Gastroesophageal sphincter (tissue), 3 donors: ENCODE measurements around the gene GPBP1.

Experiments
- EP300 ChIP-seq: sonication (generic); formaldehyde crosslinking; IDR thresholded peaks from one replicate; pipeline ENCODE4 v1.6.1; 2017; ENCODE audit warnings: antibody characterized with exemption, mild to moderate bottlenecking
- POLR2A ChIP-seq, 2 donors: fragments of 450-650 bp; IDR thresholded peaks; one replicate each; pipeline ENCODE4 v1.6.1; 2017; ENCODE audit warnings: antibody characterized with exemption in 2 of 2, mild to moderate bottlenecking in 2 of 2, moderate library complexity in 1 of 2
- POLR2AphosphoS5 ChIP-seq: sonication (generic); formaldehyde crosslinking; IDR thresholded peaks from one replicate; pipeline ENCODE4 v1.6.1; 2017; ENCODE audit warnings: antibody characterized with exemption
- TF ChIP-seq, protein P1 (sequence below), 4 experiments: fragments of 200-600 bp in 2 of 4; fragments of 450-650 bp in 2 of 4; sonication (generic) in 1 of 4; IDR thresholded peaks; one replicate each; pipeline ENCODE4 v1.5.1; 2017 to 2019; ENCODE audit warnings: antibody characterized with exemption in 4 of 4, mild to moderate bottlenecking in 2 of 4, moderate library complexity in 2 of 4

DNA sequence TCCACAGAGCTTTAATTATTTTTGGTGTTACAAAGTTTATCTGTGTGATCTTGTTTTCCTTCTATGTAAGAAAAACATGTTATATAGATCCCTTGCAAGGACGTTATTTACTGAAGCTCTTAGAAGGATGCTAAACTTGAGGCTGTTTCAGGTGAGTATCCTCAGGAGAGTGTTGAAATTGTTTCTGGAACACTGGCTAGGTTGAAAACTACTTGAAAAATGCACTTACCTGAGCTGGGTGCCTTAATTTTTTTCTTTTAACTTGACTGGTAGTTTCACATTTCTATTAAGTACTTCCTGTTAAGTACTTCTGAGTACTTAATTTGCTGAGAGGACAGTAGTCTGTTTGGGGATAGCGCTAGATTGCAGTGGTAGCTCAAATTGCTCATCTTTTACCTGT, 18.1 kb downstream of the GPBP1 start:
- TF ChIP-seq, protein P1, sequence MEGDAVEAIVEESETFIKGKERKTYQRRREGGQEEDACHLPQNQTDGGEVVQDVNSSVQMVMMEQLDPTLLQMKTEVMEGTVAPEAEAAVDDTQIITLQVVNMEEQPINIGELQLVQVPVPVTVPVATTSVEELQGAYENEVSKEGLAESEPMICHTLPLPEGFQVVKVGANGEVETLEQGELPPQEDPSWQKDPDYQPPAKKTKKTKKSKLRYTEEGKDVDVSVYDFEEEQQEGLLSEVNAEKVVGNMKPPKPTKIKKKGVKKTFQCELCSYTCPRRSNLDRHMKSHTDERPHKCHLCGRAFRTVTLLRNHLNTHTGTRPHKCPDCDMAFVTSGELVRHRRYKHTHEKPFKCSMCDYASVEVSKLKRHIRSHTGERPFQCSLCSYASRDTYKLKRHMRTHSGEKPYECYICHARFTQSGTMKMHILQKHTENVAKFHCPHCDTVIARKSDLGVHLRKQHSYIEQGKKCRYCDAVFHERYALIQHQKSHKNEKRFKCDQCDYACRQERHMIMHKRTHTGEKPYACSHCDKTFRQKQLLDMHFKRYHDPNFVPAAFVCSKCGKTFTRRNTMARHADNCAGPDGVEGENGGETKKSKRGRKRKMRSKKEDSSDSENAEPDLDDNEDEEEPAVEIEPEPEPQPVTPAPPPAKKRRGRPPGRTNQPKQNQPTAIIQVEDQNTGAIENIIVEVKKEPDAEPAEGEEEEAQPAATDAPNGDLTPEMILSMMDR (IDR thresholded peaks at IDR 0.05) = no peak
- no peak for TF ChIP-seq POLR2A (IDR thresholded peaks at IDR 0.05)
- TF ChIP-seq POLR2AphosphoS5 = no peak
- TF ChIP-seq EP300 = no peak
